H1 (cell line): Measurements from ENCODE around the gene PIANP. TPM values are rescaled to one million over a fixed set of nuclear protein-coding genes. Genes with fewer than 3 reads are reported as not detected.

ENCODE experiments used
- ASH2L ChIP-seq: fragments of 200-600, 300-600 bp; sonication (generic); IDR thresholded peaks from one replicate; pipeline ENCODE4 v1.7.1; 2017; ENCODE audit warnings: low read length
- CTCF ChIP-seq, 3 experiments: IDR thresholded peaks; 1 replicate in 2 of 3; 2 replicates in 1 of 3; pipeline versions ENCODE4 v1.5.1 to v1.6.1; 2011; ENCODE audit warnings: low read length in 3 of 3, mild to moderate bottlenecking in 3 of 3, inconsistent platforms in 2 of 3, low read depth in 1 of 3, moderate library complexity in 1 of 3; ENCODE audit not compliant: insufficient read depth in 1 of 3; ENCODE audit errors: control extremely low read depth in 1 of 3
- polyA plus RNA-seq, 7 experiments: library from polyadenylated mRNA; depleted of rRNA in 3 of 7; stranded (reverse) in 5 of 7; unstranded in 2 of 7; fragments of >200 nt in 5 of 7; fragments of 200-250 nt in 2 of 7; gene quantifications; 1 replicate in 5 of 7; 2 replicates in 1 of 7; 4 replicates in 1 of 7; pipeline versions ENCODE4 v1.2.1 to v1.2.3, GENCODE V29; 2011 to 2013; ENCODE audit warnings: missing spikeins in 2 of 7, mixed read lengths in 2 of 7
- total RNA-seq: library from RNA; stranded (reverse); fragmentation: NEBNext Ultra II Directional; extraction: Animal tissue kit (Norgen Biotek cat#: 25700); gene quantifications from 2 replicates; pipeline ENCODE4 v1.2.1, GENCODE V29; 2021

The PIANP gene
- total and polyA plus RNA-seq, 2 of the 8 experiments (the other 6 are each of a cell fraction or from before 2014, with no cell fraction given) = 6.3 to 9.8 TPM

- no peak for TF ChIP-seq CTCF (IDR thresholded peaks at IDR 0.05; ENCODE audit: control extremely low read depth in 1 of 3, insufficient read depth in 1 of 3, low read depth in 1 of 3, low read length in 3 of 3)
- no peak for TF ChIP-seq ASH2L
Observed at GRCh38 chr12:6692888-6693287, 7.7 kb downstream of the PIANP start (continued).
